Heart left ventricle (tissue), 13 donors: ENCODE results near the gene PRKCH.

Experiments
- CTCF ChIP-seq, 12 donors: fragments of 200-600 bp; sonication (generic) in 4 of 12; IDR thresholded peaks; one replicate each; pipeline versions ENCODE4 v1.5.0 to v1.8.0; 2018 to 2022; ENCODE audit warnings: antibody characterized with exemption in 12 of 12, mild to moderate bottlenecking in 5 of 12
- POLR2A ChIP-seq, 2 donors: fragments of 450-650 bp; IDR thresholded peaks; one replicate each; pipeline ENCODE4 v1.6.1; 2017; ENCODE audit warnings: antibody characterized with exemption in 2 of 2, mild to moderate bottlenecking in 2 of 2, moderate library complexity in 2 of 2
- donor health status: ischemic (EF 13 %, LVEDD 7.1; RV severe dilation, severe dysfunction).
- donor health status: DM: no; HTN: yes; CAD: no.
- donor health status: DM: no; HTN: no; CAD: no.
- donor health status: ischemic (EF 25% LVEDD 6.9; RV normal size, moderate dysfunction).
- donor health status: ischemic (EF 25% LVEDD 5.7; RV mildly dilated, moderate dysfunction).
- donor health status: ischemic (EF 35%, LVEDD 5.7; RV mildly dilated, moderate dysfunction).
- donor health status: nonischemic (EF 11% LVEDD 7.7; RV severe dilation, severe dysfunction).
- donor health status: DM: yes; HTN: yes; CAD: no.
- donor health status: PGD.
- donor health status: ischemic (EF 29% LVEDD 5.4; RV normal size, mild dysfunction).
- donor health status: nonischemic (EF 23%, LVEDD 6.1; RV moderate dilation, normal function).

GRCh38 chr14:61438497-61438859 is 117.1 kb downstream of the PRKCH start:
- TF ChIP-seq CTCF (IDR thresholded peaks at IDR 0.05) (no peak), POLR2A (IDR thresholded peaks at IDR 0.05) (no peak)
